ENCODE measurements around the gene LRP1-AS.

The LRP1-AS gene

GRCh38 chr12:57148469-57149244, 1.2 kb upstream of the LRP1-AS start:
- Histone ChIP-seq H3K4me1 (ENCODE audit: insufficient read depth, low read length) (peaks cover 23% of the 10 kb centered on the region), H3K36me3 (ENCODE audit: insufficient read depth, low read length) (peaks cover 20% of the 10 kb centered on the region), H3K9ac (ENCODE audit: low read depth, low read length) (no peak overlapping the region), H3K9me3 (ENCODE audit: control insufficient read depth, insufficient read depth, low read length) (no peaks in the 10 kb centered on the region)

- Histone ChIP-seq H3K4me1 (ENCODE audit: insufficient read depth, low read length) (peaks cover 18% of the 10 kb centered on the region), H3K9ac (ENCODE audit: low read depth, low read length) (no peak overlapping the region), H3K36me3 (ENCODE audit: insufficient read depth, low read length) (peaks cover 26% of the 10 kb centered on the region), H3K9me3 (ENCODE audit: control insufficient read depth, insufficient read depth, low read length) (no peaks in the 10 kb centered on the region)
These were observed 1.3 kb downstream of the LRP1-AS start for GRCh38 chr12:57146092-57146491.

GRCh38 chr12:57145460-57146059, 1.9 kb downstream of the LRP1-AS start:
- Histone ChIP-seq H3K9me3 (ENCODE audit: control insufficient read depth, insufficient read depth, low read length) (no peaks in the 10 kb centered on the region), H3K36me3 (ENCODE audit: insufficient read depth, low read length) (peaks cover 26% of the 10 kb centered on the region), H3K4me1 (ENCODE audit: insufficient read depth, low read length) (peaks cover 18% of the 10 kb centered on the region), H3K9ac (ENCODE audit: low read depth, low read length) (no peak overlapping the region)

GRCh38 chr12:57143454-57143853, 4.0 kb downstream of the LRP1-AS start:
- Histone ChIP-seq H3K9me3 (ENCODE audit: control insufficient read depth, insufficient read depth, low read length) (no peaks in the 10 kb centered on the region), H3K9ac (ENCODE audit: low read depth, low read length) (no peak overlapping the region), H3K36me3 (ENCODE audit: insufficient read depth, low read length) (peaks cover 33% of the 10 kb centered on the region), H3K4me1 (ENCODE audit: insufficient read depth, low read length) (peaks cover 19% of the 10 kb centered on the region)

GRCh38 chr12:57142727-57143126, 4.7 kb downstream of the LRP1-AS start:
- peaks cover 30% of the 10 kb centered on the region for H3K36me3 ChIP-seq (ENCODE audit: insufficient read depth, low read length)
- no peaks in the 10 kb centered on the region for H3K9me3 ChIP-seq (ENCODE audit: control insufficient read depth, insufficient read depth, low read length)
- H3K9ac ChIP-seq (ENCODE audit: low read depth, low read length), result no peak overlapping the region
- peaks cover 15% of the 10 kb centered on the region for H3K4me1 ChIP-seq (ENCODE audit: insufficient read depth, low read length)

- Histone ChIP-seq H3K4me1 (ENCODE audit: insufficient read depth, low read length) (peaks cover 9% of the 10 kb centered on the region), H3K9ac (ENCODE audit: low read depth, low read length) (no peak overlapping the region), H3K36me3 (ENCODE audit: insufficient read depth, low read length) (peaks cover 30% of the 10 kb centered on the region), H3K9me3 (ENCODE audit: control insufficient read depth, insufficient read depth, low read length) (no peaks in the 10 kb centered on the region)
These were observed 5.3 kb downstream of the LRP1-AS start for GRCh38 chr12:57142121-57142520.

GRCh38 chr12:57141249-57141648, 6.2 kb downstream of the LRP1-AS start:
- H3K36me3 ChIP-seq (ENCODE audit: insufficient read depth, low read length), result peaks cover 26% of the 10 kb centered on the region
- peaks cover 4% of the 10 kb centered on the region; the same call in 1 of the 2 replicates for H3K4me1 ChIP-seq (ENCODE audit: insufficient read depth, low read length)
- no peaks in the 10 kb centered on the region for H3K9me3 ChIP-seq (ENCODE audit: control insufficient read depth, insufficient read depth, low read length)
- no peak overlapping the region for H3K9ac ChIP-seq (ENCODE audit: low read depth, low read length)

GRCh38 chr12:57139796-57140649, 7.4 kb downstream of the LRP1-AS start:
- Histone ChIP-seq H3K9me3 (ENCODE audit: control insufficient read depth, insufficient read depth, low read length) (no peaks in the 10 kb centered on the region), H3K36me3 (ENCODE audit: insufficient read depth, low read length) (peaks cover 18% of the 10 kb centered on the region), H3K9ac (ENCODE audit: low read depth, low read length) (no peak overlapping the region), H3K4me1 (ENCODE audit: insufficient read depth, low read length) (peaks cover 14% of the 10 kb centered on the region)

- H3K9ac ChIP-seq (ENCODE audit: low read depth, low read length), result no peak overlapping the region
- no peaks in the 10 kb centered on the region for H3K9me3 ChIP-seq (ENCODE audit: control insufficient read depth, insufficient read depth, low read length)
- H3K36me3 ChIP-seq (ENCODE audit: insufficient read depth, low read length), result peaks cover 16% of the 10 kb centered on the region
- H3K4me1 ChIP-seq (ENCODE audit: insufficient read depth, low read length), result peaks cover 23% of the 10 kb centered on the region
These were observed 8.7 kb downstream of the LRP1-AS start for GRCh38 chr12:57138526-57139272.

GRCh38 chr12:57135527-57136326, 11.7 kb downstream of the LRP1-AS start:
- no peaks in the 10 kb centered on the region for H3K9me3 ChIP-seq (ENCODE audit: control insufficient read depth, insufficient read depth, low read length)
- peak overlapping the region; percentile 24 for H3K9ac ChIP-seq (ENCODE audit: low read depth, low read length)
- H3K4me1 ChIP-seq (ENCODE audit: insufficient read depth, low read length), result peaks cover 52% of the 10 kb centered on the region
- H3K36me3 ChIP-seq (ENCODE audit: insufficient read depth, low read length), result peaks cover 6% of the 10 kb centered on the region; the same call in 1 of the 2 replicates

GRCh38 chr12:57134949-57135348, 12.5 kb downstream of the LRP1-AS start:
- Histone ChIP-seq H3K9ac (ENCODE audit: low read depth, low read length) (peak overlapping the region; percentile 24; the same call in 1 of the 2 replicates), H3K9me3 (ENCODE audit: control insufficient read depth, insufficient read depth, low read length) (no peaks in the 10 kb centered on the region), H3K4me1 (ENCODE audit: insufficient read depth, low read length) (peaks cover 59% of the 10 kb centered on the region), H3K36me3 (ENCODE audit: insufficient read depth, low read length) (peaks cover 6% of the 10 kb centered on the region; the same call in 1 of the 2 replicates)

GRCh38 chr12:57133916-57134315, 13.5 kb downstream of the LRP1-AS start:
- H3K36me3 ChIP-seq (ENCODE audit: insufficient read depth, low read length), result no peaks in the 10 kb centered on the region
- no peak overlapping the region for H3K9ac ChIP-seq (ENCODE audit: low read depth, low read length)
- peaks cover 63% of the 10 kb centered on the region for H3K4me1 ChIP-seq (ENCODE audit: insufficient read depth, low read length)
- H3K9me3 ChIP-seq (ENCODE audit: control insufficient read depth, insufficient read depth, low read length), result no peaks in the 10 kb centered on the region

- Histone ChIP-seq H3K4me1 (ENCODE audit: insufficient read depth, low read length) (peaks cover 61% of the 10 kb centered on the region), H3K36me3 (ENCODE audit: insufficient read depth, low read length) (no peaks in the 10 kb centered on the region), H3K9me3 (ENCODE audit: control insufficient read depth, insufficient read depth, low read length) (no peaks in the 10 kb centered on the region), H3K9ac (ENCODE audit: low read depth, low read length) (no peak overlapping the region)
These were observed 14.3 kb downstream of the LRP1-AS start for GRCh38 chr12:57133013-57133569.
